GM12873 (cell line): ENCODE data around the gene PRX.

Source experiments
- TF ChIP-seq, protein P1 (sequence below): IDR thresholded peaks from 2 replicates; pipeline ENCODE4 v1.5.1; 2012; ENCODE audit warnings: low read depth, mild to moderate bottlenecking, moderate library complexity, low read length, control low read depth; ENCODE audit not compliant: insufficient read depth; ENCODE audit errors: missing control alignments

Gene PRX, protein sequence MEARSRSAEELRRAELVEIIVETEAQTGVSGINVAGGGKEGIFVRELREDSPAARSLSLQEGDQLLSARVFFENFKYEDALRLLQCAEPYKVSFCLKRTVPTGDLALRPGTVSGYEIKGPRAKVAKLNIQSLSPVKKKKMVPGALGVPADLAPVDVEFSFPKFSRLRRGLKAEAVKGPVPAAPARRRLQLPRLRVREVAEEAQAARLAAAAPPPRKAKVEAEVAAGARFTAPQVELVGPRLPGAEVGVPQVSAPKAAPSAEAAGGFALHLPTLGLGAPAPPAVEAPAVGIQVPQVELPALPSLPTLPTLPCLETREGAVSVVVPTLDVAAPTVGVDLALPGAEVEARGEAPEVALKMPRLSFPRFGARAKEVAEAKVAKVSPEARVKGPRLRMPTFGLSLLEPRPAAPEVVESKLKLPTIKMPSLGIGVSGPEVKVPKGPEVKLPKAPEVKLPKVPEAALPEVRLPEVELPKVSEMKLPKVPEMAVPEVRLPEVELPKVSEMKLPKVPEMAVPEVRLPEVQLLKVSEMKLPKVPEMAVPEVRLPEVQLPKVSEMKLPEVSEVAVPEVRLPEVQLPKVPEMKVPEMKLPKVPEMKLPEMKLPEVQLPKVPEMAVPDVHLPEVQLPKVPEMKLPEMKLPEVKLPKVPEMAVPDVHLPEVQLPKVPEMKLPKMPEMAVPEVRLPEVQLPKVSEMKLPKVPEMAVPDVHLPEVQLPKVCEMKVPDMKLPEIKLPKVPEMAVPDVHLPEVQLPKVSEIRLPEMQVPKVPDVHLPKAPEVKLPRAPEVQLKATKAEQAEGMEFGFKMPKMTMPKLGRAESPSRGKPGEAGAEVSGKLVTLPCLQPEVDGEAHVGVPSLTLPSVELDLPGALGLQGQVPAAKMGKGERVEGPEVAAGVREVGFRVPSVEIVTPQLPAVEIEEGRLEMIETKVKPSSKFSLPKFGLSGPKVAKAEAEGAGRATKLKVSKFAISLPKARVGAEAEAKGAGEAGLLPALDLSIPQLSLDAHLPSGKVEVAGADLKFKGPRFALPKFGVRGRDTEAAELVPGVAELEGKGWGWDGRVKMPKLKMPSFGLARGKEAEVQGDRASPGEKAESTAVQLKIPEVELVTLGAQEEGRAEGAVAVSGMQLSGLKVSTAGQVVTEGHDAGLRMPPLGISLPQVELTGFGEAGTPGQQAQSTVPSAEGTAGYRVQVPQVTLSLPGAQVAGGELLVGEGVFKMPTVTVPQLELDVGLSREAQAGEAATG (N-terminal part only)

DNA sequence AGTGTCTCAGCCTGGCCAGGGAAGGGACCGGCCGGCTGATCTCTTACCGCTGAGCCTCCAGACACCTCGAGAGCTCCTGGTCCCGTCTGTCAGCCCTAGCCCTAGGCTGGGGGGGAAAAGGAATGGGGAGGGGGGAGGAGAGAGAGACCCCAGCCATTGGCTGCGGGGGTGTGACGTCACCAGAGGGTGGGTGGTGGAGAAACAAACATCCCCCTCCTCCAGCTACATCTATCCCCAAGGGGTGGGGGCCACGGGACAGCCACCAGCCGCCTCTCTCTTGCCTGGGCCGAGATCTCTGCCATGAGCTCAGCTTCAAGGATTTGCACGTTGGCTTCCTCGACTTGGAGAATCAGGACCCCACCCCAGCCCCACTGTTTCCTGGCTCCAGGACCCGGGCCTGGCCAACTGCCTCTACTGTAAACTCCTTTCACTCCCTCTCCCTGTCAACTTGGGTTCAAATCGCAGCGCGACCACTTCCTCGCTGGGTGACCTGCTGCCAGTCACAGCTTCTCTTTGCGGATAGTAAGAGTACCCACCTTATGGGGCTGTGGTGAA is at the start of gene PRX:
Gene PRX, minus strand, starts transcription at position 88 of the 555 bp plus-strand sequence. CDS start 5,446 bp downstream, outside the sequence.
- TF ChIP-seq, protein P1, sequence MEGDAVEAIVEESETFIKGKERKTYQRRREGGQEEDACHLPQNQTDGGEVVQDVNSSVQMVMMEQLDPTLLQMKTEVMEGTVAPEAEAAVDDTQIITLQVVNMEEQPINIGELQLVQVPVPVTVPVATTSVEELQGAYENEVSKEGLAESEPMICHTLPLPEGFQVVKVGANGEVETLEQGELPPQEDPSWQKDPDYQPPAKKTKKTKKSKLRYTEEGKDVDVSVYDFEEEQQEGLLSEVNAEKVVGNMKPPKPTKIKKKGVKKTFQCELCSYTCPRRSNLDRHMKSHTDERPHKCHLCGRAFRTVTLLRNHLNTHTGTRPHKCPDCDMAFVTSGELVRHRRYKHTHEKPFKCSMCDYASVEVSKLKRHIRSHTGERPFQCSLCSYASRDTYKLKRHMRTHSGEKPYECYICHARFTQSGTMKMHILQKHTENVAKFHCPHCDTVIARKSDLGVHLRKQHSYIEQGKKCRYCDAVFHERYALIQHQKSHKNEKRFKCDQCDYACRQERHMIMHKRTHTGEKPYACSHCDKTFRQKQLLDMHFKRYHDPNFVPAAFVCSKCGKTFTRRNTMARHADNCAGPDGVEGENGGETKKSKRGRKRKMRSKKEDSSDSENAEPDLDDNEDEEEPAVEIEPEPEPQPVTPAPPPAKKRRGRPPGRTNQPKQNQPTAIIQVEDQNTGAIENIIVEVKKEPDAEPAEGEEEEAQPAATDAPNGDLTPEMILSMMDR, result no peak

DNA sequence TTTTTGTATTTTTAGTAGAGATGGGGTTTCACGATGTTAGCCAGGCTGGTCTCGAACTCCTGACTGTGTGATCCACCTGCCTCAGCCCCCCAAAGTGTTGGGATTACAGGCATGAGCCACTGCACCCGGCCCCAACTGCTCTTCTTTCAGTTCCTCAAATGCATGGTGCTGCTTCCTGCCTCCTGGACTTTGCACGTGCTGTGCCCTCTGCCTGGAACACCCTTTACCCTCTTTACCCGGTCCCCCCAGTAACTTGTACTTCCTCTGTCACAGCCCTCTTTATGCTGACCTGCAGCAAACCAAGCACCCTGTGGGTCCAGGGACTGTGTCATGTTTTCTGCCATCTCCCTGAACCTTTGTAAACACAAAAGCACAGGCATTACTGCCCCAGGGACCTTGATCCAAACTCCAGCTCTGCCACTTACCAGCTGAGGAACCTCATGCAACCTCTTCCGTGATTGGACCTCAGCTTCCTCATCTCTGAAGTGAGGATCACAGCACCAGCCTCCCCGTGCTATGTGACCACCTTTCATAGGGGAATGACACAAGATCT is 48.6 kb upstream of the PRX start:
- TF ChIP-seq, protein P1, result no peak

DNA sequence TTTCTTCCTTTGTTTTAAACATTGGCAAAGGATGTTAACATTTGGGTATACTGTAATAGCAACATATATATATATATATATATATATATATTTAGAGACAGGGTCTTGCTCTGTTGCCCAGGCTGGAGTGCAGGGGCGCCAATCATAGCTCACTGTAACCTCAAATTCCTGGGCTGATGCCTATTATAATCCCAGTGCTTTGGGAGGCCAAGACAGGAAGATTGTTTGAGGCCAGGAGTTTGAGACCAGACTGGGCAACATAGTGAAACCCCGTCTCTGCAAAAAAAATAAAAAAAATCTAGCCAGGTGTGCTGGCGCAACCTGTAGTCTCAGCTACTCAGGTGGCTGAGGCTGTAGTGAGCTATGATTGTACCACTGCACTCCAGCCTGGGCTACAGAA is 47.0 kb upstream of the PRX start:
- TF ChIP-seq, protein P1, result no peak

DNA sequence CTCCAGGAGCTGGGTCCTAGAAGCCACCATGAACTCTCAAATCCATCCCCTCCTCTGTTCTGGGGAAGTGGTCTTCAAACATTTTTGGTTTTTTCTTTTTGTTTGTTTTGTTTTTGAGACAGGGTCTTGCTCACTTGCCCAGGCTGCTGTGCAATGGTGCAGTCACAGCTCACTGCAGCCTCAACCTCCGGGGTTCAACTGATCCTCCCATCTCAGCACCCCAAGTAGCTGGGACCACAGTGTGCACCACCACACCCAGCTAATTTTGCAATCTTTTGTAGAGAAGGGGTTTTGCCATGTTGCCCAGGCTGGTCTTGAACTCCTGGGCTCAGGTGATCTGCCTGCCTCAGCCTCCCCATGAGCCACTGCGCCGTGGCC is 45.4 kb upstream of the PRX start:
- TF ChIP-seq, protein P1, result no peak

DNA sequence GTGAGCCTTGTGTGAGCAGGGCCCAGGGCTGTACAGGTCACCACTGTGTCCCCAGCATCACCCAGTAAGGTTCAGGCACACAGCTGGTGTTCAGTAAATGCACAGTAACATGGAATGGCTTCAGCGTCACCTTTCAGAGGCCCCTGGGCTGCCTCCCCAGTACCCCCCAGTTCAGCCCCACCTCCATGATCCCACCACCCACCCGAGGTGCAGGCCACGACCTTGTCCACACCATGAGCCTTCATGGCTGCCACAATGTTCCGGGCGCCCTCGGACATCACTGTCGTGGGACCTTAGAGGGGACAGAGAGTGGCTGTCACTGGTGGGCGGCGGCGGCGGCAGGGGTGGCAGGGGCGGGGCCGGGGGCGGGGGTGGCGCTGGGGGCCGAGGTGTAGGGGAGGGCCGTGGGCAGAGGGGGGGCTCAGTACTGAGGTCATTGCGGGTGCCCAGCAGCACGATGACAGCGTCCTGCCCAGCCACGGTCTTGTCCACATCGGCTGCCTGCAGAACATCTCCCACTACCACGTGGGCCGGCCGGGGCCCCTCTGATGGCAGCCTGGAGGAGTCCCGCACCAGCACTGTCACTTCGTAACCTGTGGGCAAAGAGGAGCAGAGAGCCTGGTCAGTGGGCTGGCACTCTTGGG is 44.9 kb upstream of the PRX start:
- TF ChIP-seq, protein P1, result no peak

DNA sequence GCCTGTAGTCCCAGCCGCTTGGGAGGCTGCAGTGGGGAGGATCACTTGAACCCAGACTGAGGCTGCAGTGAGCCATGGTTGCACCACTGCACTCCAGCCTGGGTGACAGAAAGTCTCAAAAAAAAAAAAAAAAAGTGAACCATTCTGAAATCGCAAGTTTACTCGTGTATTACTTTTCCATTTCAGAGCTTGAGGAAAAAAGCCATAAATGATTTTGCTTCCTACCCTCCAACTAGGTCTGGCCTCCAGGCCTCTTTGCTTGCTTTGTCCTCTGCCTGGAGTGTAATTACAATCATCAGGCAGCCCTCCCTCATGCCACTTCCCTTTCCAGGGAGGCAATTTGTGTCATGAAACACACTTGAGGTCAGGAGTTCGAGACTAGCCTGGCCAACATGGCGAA is 43.9 kb upstream of the PRX start:
- TF ChIP-seq, protein P1, result no peak
